ENCODE data around the gene CCND2. TPM values are rescaled to one million over a fixed set of nuclear protein-coding genes. Genes with fewer than 3 reads are reported as not detected.

The CCND2 gene
- total RNA-seq, 1 donor from 2014 or later: 57.5 TPM

DNA sequence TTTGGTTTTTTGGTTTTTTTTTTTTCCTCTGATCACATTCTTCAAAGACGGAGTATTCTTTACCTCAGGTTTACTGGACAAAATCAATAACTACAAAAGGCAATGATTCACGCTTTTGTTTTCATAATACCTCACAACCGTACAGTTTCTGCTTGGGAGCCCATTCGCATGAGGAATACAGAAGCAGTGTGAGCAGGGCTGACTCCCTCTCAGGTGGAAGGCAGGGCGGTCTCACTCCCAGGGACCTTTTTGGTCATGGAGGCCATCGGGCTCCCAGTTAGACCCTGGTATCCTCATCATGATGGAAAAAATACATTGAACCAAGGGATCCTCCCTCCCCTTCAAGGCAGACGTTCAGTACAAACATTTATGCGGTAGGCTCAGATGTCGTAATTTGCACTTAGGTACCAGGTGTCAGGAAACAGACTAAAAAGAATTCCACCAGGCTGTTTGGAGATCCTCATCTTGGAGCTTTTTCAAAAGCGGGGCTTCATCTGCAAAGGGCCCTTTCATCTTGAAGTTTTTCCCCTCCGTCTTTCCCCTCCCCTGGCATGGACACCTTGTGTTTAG, 28.5 kb downstream of the CCND2 start:
- Histone ChIP-seq H3K4me1 (peaks cover under 1% of the 10 kb centered on the region), H3K27me3 (no peaks in the 10 kb centered on the region), H3K27ac (no peak overlapping the region), H3K36me3 (peaks cover 0 to 28% of the 10 kb centered on the region in 2 donors), H3K4me3 (no peak overlapping the region), H3K9me3 (no peaks in the 10 kb centered on the region)
- intact Hi-C loops (cut with DNase I): no loop called here
- TF ChIP-seq, protein P1, sequence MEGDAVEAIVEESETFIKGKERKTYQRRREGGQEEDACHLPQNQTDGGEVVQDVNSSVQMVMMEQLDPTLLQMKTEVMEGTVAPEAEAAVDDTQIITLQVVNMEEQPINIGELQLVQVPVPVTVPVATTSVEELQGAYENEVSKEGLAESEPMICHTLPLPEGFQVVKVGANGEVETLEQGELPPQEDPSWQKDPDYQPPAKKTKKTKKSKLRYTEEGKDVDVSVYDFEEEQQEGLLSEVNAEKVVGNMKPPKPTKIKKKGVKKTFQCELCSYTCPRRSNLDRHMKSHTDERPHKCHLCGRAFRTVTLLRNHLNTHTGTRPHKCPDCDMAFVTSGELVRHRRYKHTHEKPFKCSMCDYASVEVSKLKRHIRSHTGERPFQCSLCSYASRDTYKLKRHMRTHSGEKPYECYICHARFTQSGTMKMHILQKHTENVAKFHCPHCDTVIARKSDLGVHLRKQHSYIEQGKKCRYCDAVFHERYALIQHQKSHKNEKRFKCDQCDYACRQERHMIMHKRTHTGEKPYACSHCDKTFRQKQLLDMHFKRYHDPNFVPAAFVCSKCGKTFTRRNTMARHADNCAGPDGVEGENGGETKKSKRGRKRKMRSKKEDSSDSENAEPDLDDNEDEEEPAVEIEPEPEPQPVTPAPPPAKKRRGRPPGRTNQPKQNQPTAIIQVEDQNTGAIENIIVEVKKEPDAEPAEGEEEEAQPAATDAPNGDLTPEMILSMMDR (IDR thresholded peaks at IDR 0.05): no peak
- no peak for TF ChIP-seq POLR2A (IDR thresholded peaks at IDR 0.05)
- TF ChIP-seq POLR2AphosphoS5 (IDR thresholded peaks at IDR 0.05; ENCODE audit: insufficient read depth in 1 of 2, low read depth in 1 of 2): no peak
- no peak for DNase-seq (ENCODE audit: extremely low spot score in 2 of 2)

DNA sequence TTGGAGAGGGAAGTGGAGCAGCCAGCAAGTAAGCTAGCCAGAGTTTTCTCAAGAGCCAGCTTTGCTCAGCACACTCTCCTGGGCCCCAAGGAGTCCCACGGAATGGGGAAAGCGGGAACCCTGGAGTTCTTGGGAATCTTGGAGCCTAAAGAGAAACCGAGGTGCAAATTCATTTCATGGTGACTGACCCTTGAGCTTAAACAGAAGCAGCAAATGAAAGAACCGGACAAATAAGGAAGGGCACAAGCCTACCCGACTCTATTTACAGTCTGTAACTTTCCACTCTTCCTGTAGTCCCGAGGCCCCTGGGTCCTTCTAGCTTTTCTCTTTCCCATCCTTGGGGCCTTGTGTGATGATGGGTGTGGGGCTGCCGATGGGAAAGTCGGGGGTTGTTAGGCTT, 29.3 kb downstream of the CCND2 start:
- TF ChIP-seq POLR2A (IDR thresholded peaks at IDR 0.05): no peak
- TF ChIP-seq POLR2AphosphoS5 (IDR thresholded peaks at IDR 0.05; ENCODE audit: insufficient read depth in 1 of 2, low read depth in 1 of 2): no peak
- TF ChIP-seq, protein P1 (IDR thresholded peaks at IDR 0.05): no peak
- H3K9me3 ChIP-seq: no peaks in the 10 kb centered on the region
- no peak for DNase-seq (ENCODE audit: extremely low spot score in 2 of 2)
- intact Hi-C loops (cut with DNase I): no loop called here
- H3K36me3 ChIP-seq: peaks cover 0 to 28% of the 10 kb centered on the region in 2 donors
- peaks cover 8% of the 10 kb centered on the region for H3K4me1 ChIP-seq
- H3K4me3 ChIP-seq: no peak overlapping the region
- H3K27ac ChIP-seq: no peak overlapping the region
- no peaks in the 10 kb centered on the region for H3K27me3 ChIP-seq

DNA sequence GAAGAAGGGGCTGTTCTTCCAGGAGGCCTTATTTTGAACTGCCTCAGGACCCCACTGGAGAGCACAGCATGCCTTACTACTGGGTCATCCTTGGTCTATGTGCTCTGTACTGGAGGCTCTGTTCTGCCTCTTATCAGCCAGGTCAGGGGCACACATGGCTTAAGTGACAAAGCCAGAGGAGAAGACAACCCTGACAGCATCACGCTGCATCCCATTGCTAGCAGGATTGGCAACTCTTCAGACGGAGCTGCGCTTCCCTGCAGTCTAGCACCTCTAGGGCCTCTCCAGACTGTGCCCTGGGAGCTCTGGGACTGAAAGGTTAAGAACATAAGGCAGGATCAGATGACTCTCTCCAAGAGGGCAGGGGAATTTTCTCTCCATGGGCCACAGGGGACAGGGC, 30.2 kb downstream of the CCND2 start:
- no peaks in the 10 kb centered on the region for H3K27me3 ChIP-seq
- no peak overlapping the region for H3K27ac ChIP-seq
- no peak for DNase-seq (ENCODE audit: extremely low spot score in 2 of 2)
- intact Hi-C loops (cut with DNase I): no loop called here
- no peak for TF ChIP-seq POLR2AphosphoS5 (IDR thresholded peaks at IDR 0.05; ENCODE audit: insufficient read depth in 1 of 2, low read depth in 1 of 2)
- TF ChIP-seq, protein P1 (IDR thresholded peaks at IDR 0.05): no peak
- no peak for TF ChIP-seq POLR2A (IDR thresholded peaks at IDR 0.05)
- no peaks in the 10 kb centered on the region for H3K9me3 ChIP-seq
- H3K4me1 ChIP-seq: peaks cover 16% of the 10 kb centered on the region
- peaks cover 0 to 28% of the 10 kb centered on the region in 2 donors for H3K36me3 ChIP-seq
- H3K4me3 ChIP-seq: no peak overlapping the region

DNA sequence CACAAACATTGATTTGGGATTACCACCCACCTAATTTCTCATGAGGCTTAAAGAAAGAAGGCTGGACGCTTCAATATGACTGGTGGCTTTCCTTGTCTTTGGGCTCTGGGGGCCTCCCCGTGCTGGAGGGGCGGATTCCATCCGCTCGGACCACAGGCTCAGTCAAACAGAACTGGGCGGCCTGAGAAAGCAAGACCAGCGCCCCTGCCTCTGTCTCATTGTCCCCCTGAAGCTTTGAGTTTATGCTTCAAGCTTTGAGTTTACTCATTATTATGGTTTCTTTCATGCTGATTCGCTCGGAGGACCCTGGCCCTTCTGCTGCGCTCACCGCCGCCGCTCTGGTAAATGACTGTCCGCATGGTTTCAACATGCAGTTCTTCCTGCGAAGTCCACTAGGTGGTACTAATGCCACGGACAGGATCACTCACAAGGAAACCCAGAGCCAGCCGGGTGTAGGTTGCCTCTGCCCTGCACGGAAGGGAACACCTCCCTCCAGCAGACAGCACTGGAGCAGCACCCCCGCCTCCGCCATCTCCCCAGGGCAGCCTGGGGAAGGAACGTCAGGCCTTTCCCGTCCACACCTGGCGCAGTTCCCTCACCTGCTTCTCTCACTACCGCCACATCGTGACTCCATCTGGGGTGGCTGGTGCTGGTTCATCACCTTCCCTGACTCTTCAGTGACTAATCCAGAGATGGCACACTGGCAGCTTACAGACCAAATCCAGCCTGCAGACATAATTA, 34.2 kb downstream of the CCND2 start:
- H3K27ac ChIP-seq: peak overlapping the region; percentile 70
- H3K27me3 ChIP-seq: no peaks in the 10 kb centered on the region
- H3K9me3 ChIP-seq: no peaks in the 10 kb centered on the region
- peak overlapping the region in 1 of 2 donors; percentile 21 for H3K4me3 ChIP-seq
- TF ChIP-seq, protein P1 (IDR thresholded peaks at IDR 0.05): peak; percentile 28 to 76 (median 73)
- TF ChIP-seq POLR2A (IDR thresholded peaks at IDR 0.05): no peak
- TF ChIP-seq POLR2AphosphoS5 (IDR thresholded peaks at IDR 0.05; ENCODE audit: insufficient read depth in 1 of 2, low read depth in 1 of 2): peak in 1 of 2 donors; percentile 45
- H3K4me1 ChIP-seq: peaks cover 17% of the 10 kb centered on the region
- H3K36me3 ChIP-seq: peaks cover 0 to 7% of the 10 kb centered on the region in 2 donors
- intact Hi-C loops (cut with DNase I): no loop called here
- no peak for DNase-seq (ENCODE audit: extremely low spot score in 2 of 2)
